ENCODE measurements around the gene CHRNG.

The CHRNG gene

GRCh38 chr2:232563580-232563979 lies 24.1 kb downstream of the CHRNG start:
- H3F3A ChIP-seq (ENCODE audit: insufficient read depth): no peaks in the 10 kb centered on the region
- H3K27me3 ChIP-seq (ENCODE audit: low read length): no peaks in the 10 kb centered on the region
- H3K27ac ChIP-seq (ENCODE audit: low read depth, low read length): no peak overlapping the region
- H3K79me2 ChIP-seq (ENCODE audit: insufficient read depth, low read length): no peaks in the 10 kb centered on the region
- no peak overlapping the region for H2AFZ ChIP-seq (ENCODE audit: low read depth, low read length, severe bottlenecking)
- peaks cover 9% of the 10 kb centered on the region; the same call in 1 of the 2 replicates for H3K36me3 ChIP-seq (ENCODE audit: low read length)
- no peaks in the 10 kb centered on the region for H4K20me1 ChIP-seq (ENCODE audit: low read depth, low read length)
- no peak overlapping the region for H3K4me3 ChIP-seq (ENCODE audit: insufficient read depth, low read length, poor library complexity, severe bottlenecking)
- no peak overlapping the region for H3K4me2 ChIP-seq (ENCODE audit: low read depth, low read length, poor library complexity, severe bottlenecking)
- no peaks in the 10 kb centered on the region for H3K9me2 ChIP-seq (replicated peaks; ENCODE audit: insufficient read depth, low read length)
- no peaks in the 10 kb centered on the region for H3K9me3 ChIP-seq (ENCODE audit: insufficient read depth, low read length)
- TF ChIP-seq EZH2phosphoT487 (conservative IDR thresholded peaks at IDR 0.05; ENCODE audit: low read length): no peak
- TF ChIP-seq CTCF (IDR thresholded peaks at IDR 0.05; ENCODE audit: insufficient read depth, low read length, poor library complexity, severe bottlenecking): no peak
- no peak overlapping the region for H3K9ac ChIP-seq (ENCODE audit: low read length)

GRCh38 chr2:232567721-232568120 lies 28.2 kb downstream of the CHRNG start:
- H3K9me2 ChIP-seq (replicated peaks; ENCODE audit: insufficient read depth, low read length): no peaks in the 10 kb centered on the region
- no peak for TF ChIP-seq EZH2phosphoT487 (conservative IDR thresholded peaks at IDR 0.05; ENCODE audit: low read length)
- no peak for TF ChIP-seq CTCF (IDR thresholded peaks at IDR 0.05; ENCODE audit: insufficient read depth, low read length, poor library complexity, severe bottlenecking)
- no peak overlapping the region for H2AFZ ChIP-seq (ENCODE audit: low read depth, low read length, severe bottlenecking)
- no peak overlapping the region for H3K9ac ChIP-seq (ENCODE audit: low read length)
- H3F3A ChIP-seq (ENCODE audit: insufficient read depth): no peaks in the 10 kb centered on the region
- no peak overlapping the region for H3K4me2 ChIP-seq (ENCODE audit: low read depth, low read length, poor library complexity, severe bottlenecking)
- H3K27ac ChIP-seq (ENCODE audit: low read depth, low read length): no peak overlapping the region
- no peaks in the 10 kb centered on the region for H3K79me2 ChIP-seq (ENCODE audit: insufficient read depth, low read length)
- H3K27me3 ChIP-seq (ENCODE audit: low read length): no peaks in the 10 kb centered on the region
- H3K36me3 ChIP-seq (ENCODE audit: low read length): peaks cover 9% of the 10 kb centered on the region
- H3K9me3 ChIP-seq (ENCODE audit: insufficient read depth, low read length): no peaks in the 10 kb centered on the region
- no peaks in the 10 kb centered on the region for H4K20me1 ChIP-seq (ENCODE audit: low read depth, low read length)
- no peak overlapping the region for H3K4me3 ChIP-seq (ENCODE audit: insufficient read depth, low read length, poor library complexity, severe bottlenecking)

GRCh38 chr2:232568161-232568560 lies 28.7 kb downstream of the CHRNG start:
- Histone ChIP-seq H3K36me3 (ENCODE audit: low read length) (peaks cover 9% of the 10 kb centered on the region), H3K9me3 (ENCODE audit: insufficient read depth, low read length) (no peaks in the 10 kb centered on the region), H3K4me3 (ENCODE audit: insufficient read depth, low read length, poor library complexity, severe bottlenecking) (no peak overlapping the region), H3K4me2 (ENCODE audit: low read depth, low read length, poor library complexity, severe bottlenecking) (no peak overlapping the region), H3F3A (ENCODE audit: insufficient read depth) (no peaks in the 10 kb centered on the region), H3K79me2 (ENCODE audit: insufficient read depth, low read length) (no peaks in the 10 kb centered on the region), H3K9me2 (replicated peaks; ENCODE audit: insufficient read depth, low read length) (no peaks in the 10 kb centered on the region), H3K27me3 (ENCODE audit: low read length) (no peaks in the 10 kb centered on the region), H2AFZ (ENCODE audit: low read depth, low read length, severe bottlenecking) (no peak overlapping the region), H3K27ac (ENCODE audit: low read depth, low read length) (no peak overlapping the region), H3K9ac (ENCODE audit: low read length) (no peak overlapping the region), H4K20me1 (ENCODE audit: low read depth, low read length) (no peaks in the 10 kb centered on the region)
- TF ChIP-seq CTCF (IDR thresholded peaks at IDR 0.05; ENCODE audit: insufficient read depth, low read length, poor library complexity, severe bottlenecking) (no peak), EZH2phosphoT487 (conservative IDR thresholded peaks at IDR 0.05; ENCODE audit: low read length) (no peak)

Data from SU-DHL-6 (cell line).